HG03520 (cell line): Measurements from ENCODE around the gene SLC25A1.
"Not testable (repeated sequence)": the region's sequence is repeated elsewhere in the genome, so short reads cannot be mapped to it uniquely, and the experiment has no call there.

Experiments
- ATAC-seq: cut with Tn5 transposase; IDR thresholded peaks from one replicate; pipeline ENCODE4 v1.9.1; 2021; ENCODE audit warnings: mild to moderate bottlenecking, moderate library complexity; ENCODE audit not compliant: unreplicated experiment

SLC25A1 gene

GRCh38 chr22:19207401-19207808, 28.9 kb upstream of the SLC25A1 start:
- no peak for ATAC-seq

- ATAC-seq = no peak
Measured at GRCh38 chr22:19206287-19206686, 27.8 kb upstream of the SLC25A1 start.

- no peak for ATAC-seq
Measured at GRCh38 chr22:19204640-19205039, 26.1 kb upstream of the SLC25A1 start.

GRCh38 chr22:19203834-19204233, 25.3 kb upstream of the SLC25A1 start:
- no peak for ATAC-seq

- not testable (repeated sequence) for ATAC-seq
Measured at GRCh38 chr22:19202799-19203186, 24.3 kb upstream of the SLC25A1 start.

GRCh38 chr22:19201869-19202798, 23.6 kb upstream of the SLC25A1 start:
- ATAC-seq = no peak

- ATAC-seq = no peak
Measured at GRCh38 chr22:19201130-19201868, 22.8 kb upstream of the SLC25A1 start.

GRCh38 chr22:19199479-19199878, 20.9 kb upstream of the SLC25A1 start:
- no peak for ATAC-seq

GRCh38 chr22:19197997-19198865, 19.7 kb upstream of the SLC25A1 start:
- no peak for ATAC-seq

- no peak for ATAC-seq
Measured at GRCh38 chr22:19196841-19197612, 18.5 kb upstream of the SLC25A1 start.

- no peak for ATAC-seq
Measured at GRCh38 chr22:19195796-19196731, 17.5 kb upstream of the SLC25A1 start.

GRCh38 chr22:19194766-19195536, 16.4 kb upstream of the SLC25A1 start:
- ATAC-seq = no peak

GRCh38 chr22:19193879-19194278, 15.3 kb upstream of the SLC25A1 start:
- no peak for ATAC-seq

- ATAC-seq = no peak
Measured at GRCh38 chr22:19187716-19188563, 9.4 kb upstream of the SLC25A1 start.

GRCh38 chr22:19184276-19184997, 5.9 kb upstream of the SLC25A1 start:
- ATAC-seq = no peak

- no peak for ATAC-seq
Measured at GRCh38 chr22:19183216-19183615, 4.7 kb upstream of the SLC25A1 start.
